ENCODE data around the gene GSDME. TPM values are rescaled to one million over a fixed set of nuclear protein-coding genes. Genes with fewer than 3 reads are reported as not detected.

The GSDME gene
- total RNA-seq, 1 experiment from 2014 or later: 4.5 TPM

DNA sequence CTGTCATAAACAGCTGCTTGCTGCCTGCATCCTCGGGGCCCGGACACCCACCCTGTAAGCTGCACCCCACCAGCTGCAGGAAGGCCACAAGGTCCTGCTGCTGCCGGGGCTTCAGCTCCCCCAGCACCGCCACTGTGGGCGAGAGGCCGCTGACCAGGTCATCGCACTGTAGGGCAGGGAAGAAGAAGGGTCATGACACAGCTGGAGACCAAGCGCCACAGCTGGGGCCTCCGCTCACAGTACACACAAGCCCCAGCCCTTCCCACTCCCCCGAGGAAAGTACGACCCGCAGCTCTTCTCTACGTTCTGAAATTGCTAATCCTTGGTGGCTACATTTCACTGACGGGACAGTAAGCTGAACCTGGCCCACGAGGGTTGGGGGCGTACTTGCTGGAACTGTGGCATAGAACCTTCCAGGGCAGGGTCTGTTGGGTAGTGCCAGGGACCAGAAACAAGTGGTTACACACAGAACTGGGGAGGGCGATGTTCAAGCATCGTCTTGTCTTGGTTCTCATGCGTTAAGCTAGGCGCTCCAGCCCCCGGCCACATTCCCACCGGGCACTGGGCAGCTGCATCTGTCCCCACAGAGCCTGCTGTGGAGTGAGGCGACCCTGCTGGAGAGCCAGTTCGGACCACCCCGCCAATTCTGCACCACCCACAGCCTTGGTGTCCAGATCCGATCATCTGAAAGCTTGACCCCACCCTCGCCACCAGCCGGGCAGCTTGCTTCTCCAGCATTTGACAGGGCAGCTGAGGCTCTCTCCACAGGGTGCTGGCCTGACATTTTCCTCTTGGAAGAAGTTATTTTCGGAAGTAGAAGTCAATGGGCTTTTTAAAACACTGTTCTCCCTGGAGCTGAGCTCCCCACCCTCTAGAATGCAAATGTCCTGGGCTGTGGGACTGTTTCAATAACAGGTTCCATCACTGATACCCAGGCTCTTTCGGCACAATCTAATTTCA, 50.8 kb downstream of the GSDME start:
- H3K27ac ChIP-seq (ENCODE audit: low read length): no peak overlapping the region

DNA sequence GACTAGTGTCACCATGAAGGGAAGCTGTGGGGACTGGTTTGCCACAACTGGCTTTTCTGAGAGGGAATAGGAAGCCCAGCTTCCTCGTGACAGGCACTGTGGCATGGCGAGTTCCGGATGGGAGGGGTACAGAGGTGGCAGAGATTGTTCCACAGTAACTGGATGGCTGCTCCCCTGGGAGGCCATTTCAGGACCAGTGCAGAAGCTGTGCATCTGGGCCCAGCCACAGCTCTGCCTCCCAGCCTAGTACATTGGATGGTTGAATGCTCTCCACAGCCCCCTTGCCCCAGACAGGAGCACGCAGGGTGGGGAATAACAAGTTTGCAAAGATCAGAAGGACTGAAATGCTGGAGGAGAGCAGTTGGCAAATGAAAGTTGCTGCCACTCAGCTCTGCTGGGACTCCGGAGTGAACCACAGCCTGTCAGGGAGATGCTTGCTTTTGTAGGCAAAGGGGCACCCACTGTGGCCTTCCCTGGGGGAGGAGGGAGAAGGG, 51.8 kb downstream of the GSDME start:
- TF ChIP-seq, protein P1, sequence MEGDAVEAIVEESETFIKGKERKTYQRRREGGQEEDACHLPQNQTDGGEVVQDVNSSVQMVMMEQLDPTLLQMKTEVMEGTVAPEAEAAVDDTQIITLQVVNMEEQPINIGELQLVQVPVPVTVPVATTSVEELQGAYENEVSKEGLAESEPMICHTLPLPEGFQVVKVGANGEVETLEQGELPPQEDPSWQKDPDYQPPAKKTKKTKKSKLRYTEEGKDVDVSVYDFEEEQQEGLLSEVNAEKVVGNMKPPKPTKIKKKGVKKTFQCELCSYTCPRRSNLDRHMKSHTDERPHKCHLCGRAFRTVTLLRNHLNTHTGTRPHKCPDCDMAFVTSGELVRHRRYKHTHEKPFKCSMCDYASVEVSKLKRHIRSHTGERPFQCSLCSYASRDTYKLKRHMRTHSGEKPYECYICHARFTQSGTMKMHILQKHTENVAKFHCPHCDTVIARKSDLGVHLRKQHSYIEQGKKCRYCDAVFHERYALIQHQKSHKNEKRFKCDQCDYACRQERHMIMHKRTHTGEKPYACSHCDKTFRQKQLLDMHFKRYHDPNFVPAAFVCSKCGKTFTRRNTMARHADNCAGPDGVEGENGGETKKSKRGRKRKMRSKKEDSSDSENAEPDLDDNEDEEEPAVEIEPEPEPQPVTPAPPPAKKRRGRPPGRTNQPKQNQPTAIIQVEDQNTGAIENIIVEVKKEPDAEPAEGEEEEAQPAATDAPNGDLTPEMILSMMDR (IDR thresholded peaks at IDR 0.05): no peak
- no peak for TF ChIP-seq TCF7L2 (IDR thresholded peaks at IDR 0.05; ENCODE audit: low read depth, low read length)
- no peak for TF ChIP-seq SIN3A (IDR thresholded peaks at IDR 0.05; ENCODE audit: borderline replicate concordance, insufficient read depth, low read depth, low read length)
- TF ChIP-seq, protein P2, sequence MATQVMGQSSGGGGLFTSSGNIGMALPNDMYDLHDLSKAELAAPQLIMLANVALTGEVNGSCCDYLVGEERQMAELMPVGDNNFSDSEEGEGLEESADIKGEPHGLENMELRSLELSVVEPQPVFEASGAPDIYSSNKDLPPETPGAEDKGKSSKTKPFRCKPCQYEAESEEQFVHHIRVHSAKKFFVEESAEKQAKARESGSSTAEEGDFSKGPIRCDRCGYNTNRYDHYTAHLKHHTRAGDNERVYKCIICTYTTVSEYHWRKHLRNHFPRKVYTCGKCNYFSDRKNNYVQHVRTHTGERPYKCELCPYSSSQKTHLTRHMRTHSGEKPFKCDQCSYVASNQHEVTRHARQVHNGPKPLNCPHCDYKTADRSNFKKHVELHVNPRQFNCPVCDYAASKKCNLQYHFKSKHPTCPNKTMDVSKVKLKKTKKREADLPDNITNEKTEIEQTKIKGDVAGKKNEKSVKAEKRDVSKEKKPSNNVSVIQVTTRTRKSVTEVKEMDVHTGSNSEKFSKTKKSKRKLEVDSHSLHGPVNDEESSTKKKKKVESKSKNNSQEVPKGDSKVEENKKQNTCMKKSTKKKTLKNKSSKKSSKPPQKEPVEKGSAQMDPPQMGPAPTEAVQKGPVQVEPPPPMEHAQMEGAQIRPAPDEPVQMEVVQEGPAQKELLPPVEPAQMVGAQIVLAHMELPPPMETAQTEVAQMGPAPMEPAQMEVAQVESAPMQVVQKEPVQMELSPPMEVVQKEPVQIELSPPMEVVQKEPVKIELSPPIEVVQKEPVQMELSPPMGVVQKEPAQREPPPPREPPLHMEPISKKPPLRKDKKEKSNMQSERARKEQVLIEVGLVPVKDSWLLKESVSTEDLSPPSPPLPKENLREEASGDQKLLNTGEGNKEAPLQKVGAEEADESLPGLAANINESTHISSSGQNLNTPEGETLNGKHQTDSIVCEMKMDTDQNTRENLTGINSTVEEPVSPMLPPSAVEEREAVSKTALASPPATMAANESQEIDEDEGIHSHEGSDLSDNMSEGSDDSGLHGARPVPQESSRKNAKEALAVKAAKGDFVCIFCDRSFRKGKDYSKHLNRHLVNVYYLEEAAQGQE (IDR thresholded peaks at IDR 0.05; ENCODE audit: insufficient read depth in 1 of 2, low read depth in 2 of 2, low read length in 1 of 2): no peak
- no peak for TF ChIP-seq POLR2AphosphoS5 (IDR thresholded peaks at IDR 0.05; ENCODE audit: low read depth, low read length)
- ChIA-PET CTCF (no interaction called here), POLR2A (no interaction called here)
- no peaks in the 10 kb centered on the region for H3K27me3 ChIP-seq (ENCODE audit: control insufficient read depth, insufficient read depth, low read length)
- BruUV-seq (replicated peaks): no TSS peak
- no peak for ATAC-seq
- H3K27ac ChIP-seq (ENCODE audit: low read length): no peak overlapping the region
- no peak overlapping the region for H3K4me3 ChIP-seq (ENCODE audit: low read depth in 2 of 2, low read length in 2 of 2)
- no peaks in the 10 kb centered on the region for H3K9me3 ChIP-seq (ENCODE audit: control insufficient read depth, insufficient read depth, low read depth, low read length)
- H3K36me3 ChIP-seq (ENCODE audit: control insufficient read depth, insufficient read depth, low read length): no peaks in the 10 kb centered on the region
- intact Hi-C loops (cut with micrococcal nuclease; ENCODE audit: unreplicated experiment) (no loop called here), in situ Hi-C loops (cut with HindIII; ENCODE audit: low pct_unique_long_range_greater_than_20kb, low sequenced_read_pairs) (no loop called here)
- no peaks in the 10 kb centered on the region for H3K4me1 ChIP-seq (ENCODE audit: control insufficient read depth, insufficient read depth, low read length)
- DNase-seq (ENCODE audit: low read depth, low spot score): no peak

More for the DNA sequence above, 50.8 kb downstream of the GSDME start:
- intact Hi-C loops (cut with micrococcal nuclease; ENCODE audit: unreplicated experiment) (no loop called here), in situ Hi-C loops (cut with HindIII; ENCODE audit: low pct_unique_long_range_greater_than_20kb, low sequenced_read_pairs) (no loop called here)
- TF ChIP-seq SIN3A (IDR thresholded peaks at IDR 0.05; ENCODE audit: borderline replicate concordance, insufficient read depth, low read depth, low read length) (no peak), TCF7L2 (IDR thresholded peaks at IDR 0.05; ENCODE audit: low read depth, low read length) (no peak), POLR2AphosphoS5 (IDR thresholded peaks at IDR 0.05; ENCODE audit: low read depth, low read length) (no peak)
- TF ChIP-seq, protein P2 (IDR thresholded peaks at IDR 0.05; ENCODE audit: insufficient read depth in 1 of 2, low read depth in 2 of 2, low read length in 1 of 2): no peak
- TF ChIP-seq, protein P1 (IDR thresholded peaks at IDR 0.05): no peak
- H3K27me3 ChIP-seq (ENCODE audit: control insufficient read depth, insufficient read depth, low read length): no peaks in the 10 kb centered on the region
- POLR2A ChIA-PET: interaction anchor here (0.6 kb wide), 1 partner anchor 210 kb away, joined by 8 read pairs; no protein-coding TSS in a partner anchor
- ATAC-seq (no peak), DNase-seq (ENCODE audit: low read depth, low spot score) (no peak)
- no peak overlapping the region for H3K4me3 ChIP-seq (ENCODE audit: low read depth in 2 of 2, low read length in 2 of 2)
- no peaks in the 10 kb centered on the region for H3K9me3 ChIP-seq (ENCODE audit: control insufficient read depth, insufficient read depth, low read depth, low read length)
- CTCF ChIA-PET: interaction anchor here (0.6 kb wide), 1 partner anchor 165 kb away, joined by 3 read pairs; no protein-coding TSS in a partner anchor
- H3K4me1 ChIP-seq (ENCODE audit: control insufficient read depth, insufficient read depth, low read length): no peaks in the 10 kb centered on the region
- H3K36me3 ChIP-seq (ENCODE audit: control insufficient read depth, insufficient read depth, low read length): no peaks in the 10 kb centered on the region
- no TSS peak for BruUV-seq (replicated peaks)
